VCaP (cell line): ENCODE results near the gene EYA2.
A peak's percentile ranks its signal among the peaks of the same experiment; 100 is the strongest.
"Not testable (repeated sequence)": the region's sequence is repeated elsewhere in the genome, so short reads cannot be mapped to it uniquely, and the experiment has no call there.

Experiments
- H3K27ac ChIP-seq: fragments of 450-650 bp; 2 replicates; pipeline ENCODE4 v1.5.1; 2017
- CTCF ChIP-seq: fragments of 450-650 bp; conservative IDR thresholded peaks from 2 replicates; pipeline ENCODE4 v1.5.1; 2017; ENCODE audit warnings: mild to moderate bottlenecking, moderate library complexity

Gene EYA2

GRCh38 chr20:46879386-46879785 is 15.3 kb upstream of the EYA2 start:
- no peak overlapping the region for H3K27ac ChIP-seq
- no peak for TF ChIP-seq CTCF

- H3K27ac ChIP-seq, result not testable (repeated sequence)
These were observed 14.7 kb upstream of the EYA2 start for GRCh38 chr20:46879963-46880362.

GRCh38 chr20:46883892-46884291 is 10.8 kb upstream of the EYA2 start:
- TF ChIP-seq CTCF, result no peak
- H3K27ac ChIP-seq, result no peak overlapping the region

- H3K27ac ChIP-seq, result no peak overlapping the region
- TF ChIP-seq CTCF, result no peak
These were observed 4.0 kb upstream of the EYA2 start for GRCh38 chr20:46890682-46891081.

GRCh38 chr20:46893051-46893450 is 1.6 kb upstream of the EYA2 start:
- no peak for TF ChIP-seq CTCF
- 0 out of 2 replicates have a peak overlapping the region, but pooled peaks have one; percentile 73 for H3K27ac ChIP-seq

GRCh38 chr20:46893877-46894578 is 615 bp upstream of the EYA2 start:
- TF ChIP-seq CTCF, result no peak

GRCh38 chr20:46894971-46895905 is 595 bp downstream of the EYA2 start:
- no peak for TF ChIP-seq CTCF
- peak overlapping the region; percentile 73 for H3K27ac ChIP-seq

More at GRCh38 chr20:46893877-46894578, 615 bp upstream of the EYA2 start:
- peak overlapping the region; percentile 73 for H3K27ac ChIP-seq

- H3K27ac ChIP-seq, result peak overlapping the region; percentile 73
- TF ChIP-seq CTCF, result no peak
These were observed 1.2 kb downstream of the EYA2 start for GRCh38 chr20:46895906-46896242.
